CD4-positive, alpha-beta T cell (primary cell): ENCODE data around the gene RNF130. TPM values are rescaled to one million over a fixed set of nuclear protein-coding genes. Genes with fewer than 3 reads are reported as not detected.

Source experiments
- ATAC-seq: fragments of 200-7000 bp; cut with Tn5 transposase; one replicate; pipeline ENCODE4 v1.10.0; 2022; ENCODE audit warnings: mild to moderate bottlenecking; ENCODE audit not compliant: poor library complexity
- CTCF ChIA-PET: fragments of 350-600 bp; sonication (Branson Sonifier 250); formaldehyde crosslinking; loops from one replicate; lab custom pipeline; 2021; ENCODE audit warnings: antibody characterized with exemption, inconsistent platforms; lab: Charles Lee
- POLR2A ChIA-PET: fragments of 350-600 bp; sonication (Branson Sonifier 250); formaldehyde crosslinking; loops from one replicate; lab custom pipeline; 2021; ENCODE audit warnings: antibody characterized with exemption, inconsistent platforms; lab: Charles Lee
- DNase-seq, 14 experiments: peaks; one replicate each; pipeline ENCODE4 v3.0.0-alpha.2; 2013 to 2020; ENCODE audit warnings: mixed read lengths in 2 of 14
- H3K27ac ChIP-seq, 2 donors: one replicate each; pipeline versions ENCODE4 v1.5.1 to v1.7.0; 2013; ENCODE audit warnings: low read length in 2 of 2, low read depth in 1 of 2, mild to moderate bottlenecking in 1 of 2
- H3K27me3 ChIP-seq, 2 experiments: 1 replicate in 1 of 2; 2 replicates in 1 of 2; pipeline versions ENCODE4 v1.6.1 to v1.7.0; 2013; ENCODE audit warnings: low read length in 2 of 2, control low read depth in 1 of 2, mild to moderate bottlenecking in 1 of 2, moderate library complexity in 1 of 2; ENCODE audit not compliant: insufficient read depth in 2 of 2, control insufficient read depth in 1 of 2
- H3K36me3 ChIP-seq: one replicate; pipeline ENCODE4 v1.6.1; 2013; ENCODE audit warnings: low read length, control low read depth; ENCODE audit not compliant: insufficient read depth
- H3K4me1 ChIP-seq: one replicate; pipeline ENCODE4 v1.6.1; 2013; ENCODE audit warnings: low read length, control low read depth; ENCODE audit not compliant: insufficient read depth
- H3K4me3 ChIP-seq: one replicate; pipeline ENCODE4 v1.5.1; 2013; ENCODE audit warnings: mild to moderate bottlenecking, low read length, moderate library complexity
- H3K9me3 ChIP-seq, 2 experiments: 1 replicate in 1 of 2; 2 replicates in 1 of 2; pipeline versions ENCODE4 v1.6.1 to v1.7.0; 2013; ENCODE audit warnings: low read length in 2 of 2, mild to moderate bottlenecking in 2 of 2, control low read depth in 1 of 2, moderate library complexity in 1 of 2; ENCODE audit not compliant: control insufficient read depth in 1 of 2, insufficient read depth in 1 of 2
- H3K27ac Mint-ChIP-seq: one replicate; pipeline ENCODE4 v1.8.0; 2020; ENCODE audit warnings: mixed read lengths
- H3K27me3 Mint-ChIP-seq: one replicate; pipeline ENCODE4 v1.8.0; 2021; ENCODE audit warnings: mixed read lengths
- H3K36me3 Mint-ChIP-seq: one replicate; pipeline ENCODE4 v1.8.0; 2021; ENCODE audit warnings: low read depth, mixed read lengths
- H3K4me1 Mint-ChIP-seq: one replicate; pipeline ENCODE4 v1.8.0; 2021; ENCODE audit warnings: low read depth, mixed read lengths
- H3K4me3 Mint-ChIP-seq: one replicate; pipeline ENCODE4 v1.8.0; 2020; ENCODE audit warnings: mild to moderate bottlenecking, mixed read lengths
- H3K9me3 Mint-ChIP-seq: one replicate; pipeline ENCODE4 v1.8.0; 2020; ENCODE audit warnings: mixed read lengths
- CTCF ChIP-seq: fragments of 200-600 bp; IDR thresholded peaks from one replicate; pipeline ENCODE4 v1.8.0; 2022; ENCODE audit warnings: antibody characterized with exemption, mild to moderate bottlenecking
- intact Hi-C, 2 experiments: fragments of 100-400 bp; cut with DNase I in 1 of 2; cut with micrococcal nuclease in 1 of 2; formaldehyde crosslinking; loops; one replicate each; pipeline versions ENCODE4 v1.15.1 to v1.9.0; 2023 to 2025; cut with DNase I, micrococcal nuclease
- total RNA-seq, 174 experiments: library from RNA in 2 of 174; stranded (reverse) in 2 of 174; gene quantifications; one replicate each; pipeline ENCODE4 v1.2.3 and lab custom pipeline; 2021 to 2026

The RNF130 gene
- total RNA-seq, 2 experiments from 2014 or later, result 18.2 to 19.1 TPM

GRCh38 chr5:180075703-180076102, 4.1 kb upstream of the RNF130 start:
- DNase-seq, result no peak
- ATAC-seq, result no peak
- H3K4me3 ChIP-seq, result no peak overlapping the region
- CTCF ChIA-PET, result no interaction called here
- Mint-ChIP-seq H3K27me3 (peaks cover 24% of the 10 kb centered on the region), H3K36me3 (peaks cover 4% of the 10 kb centered on the region), H3K27ac (no peak overlapping the region), H3K9me3 (no peaks in the 10 kb centered on the region), H3K4me1 (peaks cover 22% of the 10 kb centered on the region), H3K4me3 (peak overlapping the region; percentile 46)
- POLR2A ChIA-PET, result no interaction called here
- H3K27me3 ChIP-seq, result peaks cover 13 to 15% of the 10 kb centered on the region in 2 experiments
- peaks cover 0 to 13% of the 10 kb centered on the region in 2 experiments for H3K9me3 ChIP-seq
- no peak overlapping the region for H3K27ac ChIP-seq
- H3K36me3 ChIP-seq, result no peaks in the 10 kb centered on the region
- intact Hi-C loops, result loop anchor here in 1 of 2 experiments (2.0 to 10.0 kb wide), 3 partner anchors 13 to 1841 kb away; partner anchors contain the start of genes PHYKPL and ZNF879
- TF ChIP-seq CTCF, result no peak
- peaks cover 24% of the 10 kb centered on the region for H3K4me1 ChIP-seq

- TF ChIP-seq CTCF, result no peak
- Histone ChIP-seq H3K9me3 (peaks cover 0 to 5% of the 10 kb centered on the region in 2 experiments), H3K4me3 (no peak overlapping the region), H3K36me3 (no peaks in the 10 kb centered on the region), H3K27me3 (peaks cover 3 to 6% of the 10 kb centered on the region in 2 experiments), H3K4me1 (peaks cover 22% of the 10 kb centered on the region), H3K27ac (no peak overlapping the region)
- Mint-ChIP-seq H3K27me3 (peaks cover 16% of the 10 kb centered on the region), H3K4me1 (peaks cover 27% of the 10 kb centered on the region), H3K27ac (no peak overlapping the region), H3K4me3 (peak overlapping the region; percentile 40), H3K36me3 (peaks cover 5% of the 10 kb centered on the region), H3K9me3 (no peaks in the 10 kb centered on the region)
- ATAC-seq, result no peak
- CTCF ChIA-PET, result no interaction called here
- intact Hi-C loops, result loop anchor here in 1 of 2 experiments (2.0 to 10.0 kb wide), 6 partner anchors 14 to 1840 kb away; partner anchors contain the start of genes MAPK9, PHYKPL, TBC1D9B and ZNF879
- no peak for DNase-seq
- POLR2A ChIA-PET, result no interaction called here
Observed at GRCh38 chr5:180074462-180074861, 2.9 kb upstream of the RNF130 start.

GRCh38 chr5:180072556-180072955, 997 bp upstream of the RNF130 start:
- intact Hi-C loops, result loop anchor here (1.0 to 10.0 kb wide), 6 partner anchors 16 to 1838 kb away; partner anchors contain the start of genes MAPK9 (in 1 of the 2), PHYKPL (in 1 of the 2), TBC1D9B (in 1 of the 2) and ZNF879 (in 1 of the 2)
- Histone ChIP-seq H3K27me3 (no peaks in the 10 kb centered on the region), H3K4me3 (peak overlapping the region; percentile 65), H3K27ac (peak overlapping the region in 1 of 2 donors; percentile 24), H3K4me1 (peaks cover 22% of the 10 kb centered on the region), H3K9me3 (peaks cover 0 to 4% of the 10 kb centered on the region in 2 experiments), H3K36me3 (no peaks in the 10 kb centered on the region)
- DNase-seq (peak in 4 of 14 experiments; percentile 18 to 61 (median 33)), ATAC-seq (peak; percentile 30)
- ChIA-PET CTCF (no interaction called here), POLR2A (no interaction called here)
- TF ChIP-seq CTCF, result no peak
- Mint-ChIP-seq H3K4me3 (peak overlapping the region; percentile 88), H3K27ac (peak overlapping the region; percentile 80), H3K4me1 (peaks cover 38% of the 10 kb centered on the region), H3K9me3 (no peaks in the 10 kb centered on the region), H3K36me3 (peaks cover 5% of the 10 kb centered on the region), H3K27me3 (no peaks in the 10 kb centered on the region)
